ENCODE measurements around the gene GFM1.

GRCh38 chr3:158679547-158680000, 35.2 kb downstream of the GFM1 start:
- TF ChIP-seq CTCF (IDR thresholded peaks at IDR 0.05) (no peak), POLR2AphosphoS5 (IDR thresholded peaks at IDR 0.05) (no peak), POLR2A (IDR thresholded peaks at IDR 0.05) (no peak), EP300 (IDR thresholded peaks at IDR 0.05; ENCODE audit: low read depth) (no peak)

Measured in transverse colon (tissue), 4 donors.